CD4-positive, alpha-beta T cell treated with Interleukin-4 for 4 hours (primary cell): Measurements from ENCODE around the gene OTUD3.
"Not testable (repeated sequence)": the region's sequence is repeated elsewhere in the genome, so short reads cannot be mapped to it uniquely, and the experiment has no call there.

Source experiments
- DNase-seq: peaks from one replicate; pipeline ENCODE4 v3.0.0-alpha.2; 2020

Gene OTUD3

GRCh38 chr1:19921310-19921709 lies 39.1 kb downstream of the OTUD3 start:
- no peak for DNase-seq

DNA sequence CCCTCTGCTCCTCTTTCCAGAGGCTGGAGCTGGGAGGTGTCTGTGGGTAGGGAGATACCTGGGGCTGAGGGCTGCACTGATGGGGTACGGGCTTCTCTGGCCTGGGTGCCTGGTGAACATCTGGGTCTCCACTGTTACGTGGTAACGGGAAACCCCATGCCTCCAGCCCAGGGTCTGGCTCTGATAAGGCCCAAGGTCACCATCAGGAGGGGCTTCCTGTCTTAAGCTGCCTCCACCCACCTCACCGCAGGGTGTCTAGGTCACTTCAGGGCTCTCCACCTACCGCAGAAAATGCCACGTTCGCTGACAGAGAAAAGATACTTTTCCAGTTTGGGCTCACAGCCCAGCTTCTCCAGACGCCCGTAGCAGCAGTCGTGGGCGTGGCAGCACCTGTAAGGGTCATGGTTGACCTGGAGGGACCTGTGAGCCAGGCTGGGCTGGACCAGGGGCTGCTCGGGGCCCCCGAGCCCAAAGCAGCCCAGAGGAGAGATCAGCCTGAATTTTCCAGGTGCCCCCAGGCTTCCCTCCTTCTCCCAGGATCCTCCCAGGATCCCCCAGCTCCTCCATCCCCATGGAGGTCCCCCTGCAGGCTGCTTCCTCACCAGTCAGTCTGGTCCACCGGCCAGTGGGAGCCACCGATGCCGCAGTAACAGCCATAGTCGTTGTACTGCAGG lies 40.0 kb downstream of the OTUD3 start:
- no peak for DNase-seq

- DNase-seq: no peak
Observed at GRCh38 chr1:19923137-19923952, 41.1 kb downstream of the OTUD3 start, which contains the start of gene PLA2G2E. PLA2G2E (minus strand) TSS chr1:19923617; CDS start chr1:19923559, 58 bp downstream.

- no peak for DNase-seq
Observed at GRCh38 chr1:19923953-19924346, 41.8 kb downstream of the OTUD3 start.

DNA sequence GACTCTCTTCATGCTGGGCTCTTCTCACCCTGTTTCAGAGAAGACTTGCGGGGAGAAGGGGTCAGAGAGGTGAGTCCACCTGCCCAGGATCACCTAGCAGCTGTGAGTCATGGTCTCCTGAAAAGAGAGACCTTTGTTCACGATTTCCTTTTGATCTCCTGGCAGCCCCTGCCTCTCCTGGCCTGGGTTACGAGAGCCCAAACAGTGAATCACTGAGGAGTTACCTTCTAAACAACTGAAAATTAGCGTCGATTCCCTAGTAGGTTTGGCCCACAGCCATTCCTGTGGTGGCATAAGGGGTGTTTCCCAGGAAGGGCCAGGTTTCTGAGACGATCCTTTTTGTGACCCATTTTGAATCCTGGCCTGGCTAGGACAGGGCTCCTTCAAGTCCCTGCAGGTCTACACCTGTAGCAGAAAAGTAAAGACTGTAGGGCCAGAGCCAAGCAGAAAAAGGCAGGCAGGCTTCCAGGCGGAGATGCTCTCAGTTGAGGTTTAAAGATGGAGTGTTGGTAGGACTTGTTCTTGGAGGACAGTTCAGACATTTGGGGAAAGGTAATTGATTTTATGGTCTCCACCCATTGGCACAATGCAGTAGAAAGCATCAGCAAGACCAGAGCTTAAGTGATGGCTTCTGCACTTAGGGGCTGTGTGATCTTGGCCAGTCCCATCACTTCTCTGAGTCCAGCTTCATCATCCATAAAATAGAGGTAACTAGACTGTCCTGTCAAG lies 43.3 kb downstream of the OTUD3 start:
- DNase-seq: no peak

DNA sequence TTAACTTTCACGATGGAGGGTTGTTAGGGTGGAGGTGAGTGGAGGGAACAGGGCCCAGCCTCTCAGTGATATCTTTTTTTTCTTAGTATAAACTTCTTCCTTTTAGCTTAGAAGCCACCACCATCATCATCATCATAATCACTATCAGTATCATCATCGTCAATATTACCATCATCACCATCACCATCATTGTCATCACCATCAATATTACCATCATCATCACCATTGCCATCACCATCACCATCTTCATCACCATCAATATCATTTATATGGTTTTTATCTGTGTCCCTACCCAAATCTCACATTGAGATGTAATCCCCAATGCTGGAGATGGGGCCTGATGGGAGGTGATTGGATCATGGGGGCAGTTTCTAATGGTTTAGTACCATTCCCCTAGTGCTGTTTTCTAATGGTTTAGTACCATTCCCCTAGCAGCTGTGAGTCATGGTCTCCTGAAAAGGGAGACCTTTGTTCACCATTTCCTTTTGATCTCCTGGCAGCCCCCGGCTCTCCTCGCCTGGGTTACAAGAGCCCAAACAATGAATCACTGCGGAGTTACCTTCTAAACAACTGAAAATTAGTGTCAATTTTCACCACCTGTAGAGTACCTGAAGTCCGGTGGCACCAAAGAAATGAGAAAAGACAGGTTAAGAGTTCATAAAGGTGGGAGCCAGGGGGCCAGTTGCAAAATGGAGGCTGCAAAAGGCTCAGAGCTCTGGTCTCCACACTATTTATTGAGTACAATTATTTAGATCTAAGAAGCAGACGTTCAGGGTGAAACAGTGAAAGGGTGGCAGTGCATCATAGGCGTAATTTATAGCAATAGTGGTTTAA lies 44.3 kb downstream of the OTUD3 start:
- DNase-seq: no peak

GRCh38 chr1:19927130-19927421 lies 44.9 kb downstream of the OTUD3 start:
- DNase-seq: not testable (repeated sequence)

GRCh38 chr1:19932866-19933265 lies 50.7 kb downstream of the OTUD3 start:
- no peak for DNase-seq

GRCh38 chr1:19934336-19934735 lies 52.1 kb downstream of the OTUD3 start:
- DNase-seq: no peak

DNA sequence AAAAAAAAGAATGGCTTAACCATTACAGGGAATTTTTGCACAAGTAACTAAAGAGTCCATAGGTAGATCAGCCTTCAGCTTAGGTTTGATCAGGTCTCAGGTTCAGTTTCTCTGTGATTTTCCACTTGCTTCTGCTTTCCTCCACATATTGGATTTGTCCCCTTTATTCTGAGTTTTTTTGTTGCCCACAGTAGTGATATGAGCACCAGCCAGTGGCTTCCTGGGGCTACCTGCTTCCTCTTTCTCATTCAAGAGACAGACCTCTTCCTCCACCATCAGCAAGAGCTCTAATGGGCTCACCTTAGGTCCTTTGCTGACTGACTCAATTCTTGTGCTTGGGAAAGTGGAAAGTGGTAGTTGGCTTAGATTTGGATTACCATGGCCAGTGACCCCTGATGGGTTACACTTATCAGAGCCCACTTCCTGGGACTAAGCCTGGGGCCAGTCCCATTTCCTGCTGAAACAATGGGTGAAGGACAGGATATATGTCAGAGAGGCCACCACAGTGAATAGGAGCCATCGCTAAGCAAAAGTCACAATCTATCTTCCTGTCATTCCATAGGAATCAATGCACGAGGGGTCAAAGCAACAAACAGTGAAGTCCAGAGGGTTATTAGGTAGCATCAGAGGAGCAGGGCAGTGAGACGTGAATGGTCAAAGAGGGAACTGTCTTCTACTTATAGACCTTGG lies 54.0 kb downstream of the OTUD3 start:
- no peak for DNase-seq

DNA sequence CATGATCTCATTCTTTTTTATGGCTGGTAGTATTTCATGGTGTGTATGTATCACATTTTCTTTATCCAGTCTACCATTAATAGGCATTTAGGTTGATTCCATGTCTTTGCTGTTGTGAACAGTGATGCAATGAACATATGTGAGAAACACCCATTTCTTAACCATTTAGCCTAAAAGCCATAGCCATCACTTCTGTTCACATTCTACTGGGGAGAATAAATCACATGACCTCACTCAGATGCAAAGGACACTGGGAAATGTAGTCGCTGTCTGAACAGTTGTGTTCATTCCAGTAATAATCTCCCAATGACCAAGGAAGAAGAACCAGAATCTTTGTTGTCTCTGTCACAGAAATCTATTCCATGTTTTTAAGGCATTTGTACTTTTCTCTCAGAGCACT lies 56.3 kb downstream of the OTUD3 start:
- DNase-seq: no peak

DNA sequence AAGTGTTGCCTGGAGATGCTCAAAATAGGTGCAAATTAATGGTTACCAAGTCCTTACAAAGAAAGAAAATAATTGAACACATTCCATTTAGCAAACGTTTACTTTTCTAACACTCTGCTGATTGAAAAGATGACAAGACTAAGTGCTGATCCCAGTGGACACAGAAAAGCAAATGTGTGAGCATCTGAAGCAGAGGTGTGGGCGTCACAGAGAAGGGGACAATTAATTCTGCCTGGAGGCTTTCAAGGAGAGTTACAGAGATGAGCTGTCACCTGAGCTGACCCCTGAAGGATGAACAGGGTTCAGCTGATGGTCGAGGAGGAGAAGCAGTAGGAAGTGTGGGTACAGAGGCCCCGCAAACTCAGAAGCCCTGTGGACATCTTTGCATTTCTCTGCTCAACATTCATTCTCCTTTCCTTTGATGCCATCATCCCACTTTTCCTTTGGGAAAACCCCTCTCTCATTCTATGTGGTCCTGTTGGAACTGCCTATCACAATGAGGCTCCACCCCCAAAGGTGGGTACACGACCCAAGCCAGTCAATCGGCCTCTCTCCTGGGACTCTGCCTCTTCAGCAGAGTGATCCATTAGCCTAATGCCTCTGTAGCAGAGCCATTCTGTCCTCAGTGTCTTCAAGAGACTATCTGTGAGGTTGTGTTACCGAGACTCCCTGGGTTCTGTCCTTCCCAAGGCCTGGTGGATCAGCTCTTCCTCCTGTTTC lies 58.5 kb downstream of the OTUD3 start:
- DNase-seq: no peak

DNA sequence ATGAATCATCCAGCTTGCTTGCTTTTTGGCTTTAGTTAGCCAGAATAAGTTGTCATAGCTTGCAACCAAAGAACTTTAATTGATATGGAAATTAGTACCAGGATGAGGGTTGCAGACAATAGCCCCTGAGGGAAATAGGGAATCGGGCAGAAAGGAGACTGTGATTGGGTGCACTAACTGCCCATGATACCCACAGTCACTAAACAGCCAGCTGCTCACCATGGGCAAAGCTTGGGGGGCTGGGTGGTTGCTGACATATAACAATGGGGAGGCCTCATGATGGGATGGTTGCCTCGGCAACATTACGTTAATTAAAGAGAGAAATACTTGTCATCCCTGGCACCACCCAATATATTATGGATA lies 59.0 kb downstream of the OTUD3 start:
- no peak for DNase-seq

GRCh38 chr1:19942088-19942487 lies 59.9 kb downstream of the OTUD3 start:
- no peak for DNase-seq

DNA sequence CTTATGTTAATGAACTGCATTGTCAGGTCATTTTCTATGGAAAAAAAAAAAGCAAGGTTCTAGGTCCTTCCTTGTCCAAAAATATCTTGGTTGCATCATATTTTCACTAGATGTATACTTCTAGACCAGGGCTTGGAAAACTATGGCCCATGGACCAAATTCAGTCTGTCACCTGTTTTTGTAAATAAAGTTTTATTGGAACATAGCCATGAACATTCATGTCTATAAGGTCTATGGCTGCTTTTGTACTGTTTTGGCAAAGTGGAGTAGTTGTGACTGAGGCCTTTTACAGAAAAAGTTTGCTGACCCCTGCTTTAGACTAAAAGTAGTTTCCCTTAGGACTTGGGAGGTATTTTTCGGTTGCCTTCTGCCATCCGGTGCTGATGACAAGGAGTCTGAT lies 60.5 kb downstream of the OTUD3 start:
- no peak for DNase-seq

DNA sequence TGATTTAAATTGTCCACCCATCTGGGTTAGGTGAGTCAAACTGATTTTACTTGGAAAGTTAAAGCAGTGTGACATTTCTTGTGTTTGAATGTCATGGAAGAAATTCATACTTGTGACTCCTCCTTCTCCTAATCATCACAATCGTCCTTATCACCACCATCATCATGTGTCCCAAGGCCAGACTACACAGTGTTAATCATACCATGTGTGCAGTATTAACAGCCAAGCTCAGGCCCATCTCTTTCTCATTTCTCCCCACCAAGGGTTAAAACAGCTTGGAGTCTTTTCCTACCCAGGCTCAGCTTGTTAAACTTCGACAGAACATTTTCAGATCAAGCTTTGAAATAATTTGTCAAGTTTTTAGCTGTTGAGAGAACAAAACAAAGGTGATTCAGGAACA lies 63.7 kb downstream of the OTUD3 start:
- DNase-seq: no peak

DNA sequence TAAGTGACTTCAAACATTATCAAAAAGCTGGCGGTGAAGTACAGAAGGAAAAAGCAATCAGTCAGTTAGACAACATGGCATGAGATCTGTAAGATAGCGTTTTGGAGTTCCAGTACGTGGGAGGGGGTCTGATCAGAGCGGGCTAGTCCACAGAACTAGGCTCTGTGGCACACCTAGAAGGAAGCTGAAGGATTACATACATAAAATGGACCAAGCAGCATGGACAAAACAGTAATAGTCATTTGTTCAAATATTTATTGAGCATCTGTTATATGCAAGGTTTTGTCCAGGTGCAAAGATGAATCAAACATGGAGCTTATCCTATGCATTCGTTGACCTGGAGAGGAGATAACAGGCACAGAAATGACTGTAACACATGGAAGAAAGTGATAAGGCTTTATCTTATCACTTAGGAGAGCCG lies 64.1 kb downstream of the OTUD3 start:
- DNase-seq: no peak

GRCh38 chr1:19946971-19947370 lies 64.8 kb downstream of the OTUD3 start:
- DNase-seq: no peak

DNA sequence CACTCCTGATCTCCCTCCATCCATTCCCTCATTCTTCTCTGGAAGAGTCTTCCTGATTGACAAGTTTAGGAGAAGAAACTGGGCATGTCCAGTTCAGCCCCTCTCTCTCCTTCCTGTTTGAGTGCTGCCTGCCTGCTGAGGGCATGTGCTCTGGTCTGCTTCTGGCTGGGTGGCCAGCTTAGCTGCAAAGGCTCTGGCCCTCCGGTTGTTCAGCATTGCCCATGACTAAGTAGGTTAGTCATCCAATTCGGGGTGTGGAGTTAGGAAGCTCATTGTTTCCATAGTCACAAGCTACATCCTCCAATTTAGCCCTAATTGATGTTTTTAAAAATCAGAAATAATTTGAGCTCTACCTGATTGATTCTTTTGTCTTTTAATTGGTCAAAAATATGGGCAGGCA lies 66.8 kb downstream of the OTUD3 start:
- DNase-seq: no peak

- DNase-seq: no peak
Observed at GRCh38 chr1:19954059-19954458, 71.9 kb downstream of the OTUD3 start.

GRCh38 chr1:19955534-19956170 lies 73.5 kb downstream of the OTUD3 start:
- no peak for DNase-seq
